Mesodermal cell (in vitro differentiated cells): ENCODE results near the gene CCND1.

ENCODE experiments used
- H3K27ac ChIP-seq: 2 replicates; pipeline ENCODE4 v1.7.0; 2013; ENCODE audit warnings: mild to moderate bottlenecking, low read depth, low read length, moderate library complexity; ENCODE audit not compliant: severe bottlenecking
- H3K36me3 ChIP-seq: 2 replicates; pipeline ENCODE4 v1.7.1; 2013; ENCODE audit warnings: mild to moderate bottlenecking, low read length, moderate library complexity; ENCODE audit not compliant: control insufficient read depth, insufficient read depth
- H3K4me1 ChIP-seq: one replicate; pipeline ENCODE4 v1.7.1; 2013; ENCODE audit warnings: mild to moderate bottlenecking, low read length; ENCODE audit not compliant: insufficient read depth, control insufficient read depth, poor library complexity, severe bottlenecking
- H3K4me3 ChIP-seq: 2 replicates; pipeline ENCODE4 v1.7.0; 2013; ENCODE audit warnings: low read length, control low read depth, mild to moderate bottlenecking; ENCODE audit not compliant: insufficient read depth, poor library complexity, severe bottlenecking; ENCODE audit errors: extremely low read depth
- H3K9me3 ChIP-seq: 2 replicates; pipeline ENCODE4 v1.7.1; 2013; ENCODE audit warnings: mild to moderate bottlenecking, low read length, moderate library complexity; ENCODE audit not compliant: control insufficient read depth
- WGBS, 2 experiments: methylation state at CpG; one replicate each; pipeline ENCODE4 v1.1.5; 2013; ENCODE audit warnings: missing lambda C conversion rate in 2 of 2; ENCODE audit not compliant: insufficient coverage in 2 of 2; 5-methylcytosine and 5-hydroxymethylcytosine counted together

CCND1 gene

GRCh38 chr11:69662021-69662698, 21.2 kb downstream of the CCND1 start:
- WGBS, 2 experiments = 87 to 92% methylated on average over 14 to 16 of the region's 16 CpGs
- Histone ChIP-seq H3K4me1 (peaks cover 20% of the 10 kb centered on the region), H3K27ac (no peak overlapping the region), H3K36me3 (peaks cover 46% of the 10 kb centered on the region), H3K4me3 (no peak overlapping the region), H3K9me3 (no peaks in the 10 kb centered on the region)

- H3K27ac ChIP-seq = no peak overlapping the region
- WGBS, 2 experiments = 88 to 91% methylated on average over 12 to 13 of the region's 13 CpGs
- no peaks in the 10 kb centered on the region for H3K9me3 ChIP-seq
- H3K4me1 ChIP-seq = peaks cover 14% of the 10 kb centered on the region
- no peak overlapping the region for H3K4me3 ChIP-seq
- peaks cover 52% of the 10 kb centered on the region for H3K36me3 ChIP-seq
Observed at GRCh38 chr11:69662806-69663205, 21.9 kb downstream of the CCND1 start.

- Histone ChIP-seq H3K36me3 (peaks cover 56% of the 10 kb centered on the region), H3K4me1 (peaks cover 11% of the 10 kb centered on the region), H3K4me3 (no peak overlapping the region), H3K27ac (no peak overlapping the region), H3K9me3 (no peaks in the 10 kb centered on the region)
- 89 to 97% methylated on average over 6 of the region's 6 CpGs for whole genome bisulfite sequencing, 2 experiments
Observed at GRCh38 chr11:69663326-69663725, 22.4 kb downstream of the CCND1 start.

GRCh38 chr11:69664103-69664775, 23.3 kb downstream of the CCND1 start:
- no peak overlapping the region for H3K27ac ChIP-seq
- WGBS, 2 experiments = 98 to 99% methylated on average over 16 to 17 of the region's 17 CpGs
- H3K36me3 ChIP-seq = peaks cover 61% of the 10 kb centered on the region
- no peaks in the 10 kb centered on the region for H3K9me3 ChIP-seq
- H3K4me3 ChIP-seq = no peak overlapping the region
- H3K4me1 ChIP-seq = peaks cover 2% of the 10 kb centered on the region

- H3K9me3 ChIP-seq = no peaks in the 10 kb centered on the region
- H3K36me3 ChIP-seq = peaks cover 67% of the 10 kb centered on the region
- no peak overlapping the region for H3K4me3 ChIP-seq
- no peak overlapping the region for H3K27ac ChIP-seq
- WGBS, 2 experiments = 99 to 100% methylated on average over 7 to 8 of the region's 8 CpGs
- peaks cover 2% of the 10 kb centered on the region for H3K4me1 ChIP-seq
Observed at GRCh38 chr11:69664901-69665300, 23.9 kb downstream of the CCND1 start.

GRCh38 chr11:69665669-69666068, 24.7 kb downstream of the CCND1 start:
- H3K27ac ChIP-seq = no peak overlapping the region
- H3K36me3 ChIP-seq = peaks cover 68% of the 10 kb centered on the region
- no peak overlapping the region for H3K4me3 ChIP-seq
- 95 to 98% methylated on average over 8 to 9 of the region's 11 CpGs for WGBS, 2 experiments
- H3K4me1 ChIP-seq = peaks cover 2% of the 10 kb centered on the region
- H3K9me3 ChIP-seq = no peaks in the 10 kb centered on the region

GRCh38 chr11:69666261-69666660, 25.3 kb downstream of the CCND1 start:
- 97% methylated on average over 6 to 11 of the region's 14 CpGs for WGBS, 2 experiments
- Histone ChIP-seq H3K4me1 (peaks cover 2% of the 10 kb centered on the region), H3K9me3 (no peaks in the 10 kb centered on the region), H3K36me3 (peaks cover 69% of the 10 kb centered on the region), H3K4me3 (no peak overlapping the region), H3K27ac (no peak overlapping the region)

GRCh38 chr11:69666752-69667536, 26.0 kb downstream of the CCND1 start:
- Histone ChIP-seq H3K9me3 (no peaks in the 10 kb centered on the region), H3K36me3 (peaks cover 76% of the 10 kb centered on the region), H3K27ac (no peak overlapping the region), H3K4me1 (no peaks in the 10 kb centered on the region), H3K4me3 (no peak overlapping the region)
- WGBS, 2 experiments = 94 to 96% methylated on average over 20 to 26 of the region's 33 CpGs

- 91 to 96% methylated on average over 25 of the region's 26 CpGs for WGBS, 2 experiments
- no peak overlapping the region for H3K4me3 ChIP-seq
- H3K4me1 ChIP-seq = no peaks in the 10 kb centered on the region
- H3K27ac ChIP-seq = no peak overlapping the region
- no peaks in the 10 kb centered on the region for H3K9me3 ChIP-seq
- H3K36me3 ChIP-seq = peaks cover 79% of the 10 kb centered on the region
Observed at GRCh38 chr11:69667619-69668604, 27.0 kb downstream of the CCND1 start.

GRCh38 chr11:69669486-69669885, 28.5 kb downstream of the CCND1 start:
- WGBS, 2 experiments = 95 to 98% methylated on average over 18 to 19 of the region's 19 CpGs
- Histone ChIP-seq H3K27ac (no peak overlapping the region), H3K9me3 (no peaks in the 10 kb centered on the region), H3K4me1 (peaks cover 6% of the 10 kb centered on the region), H3K36me3 (peaks cover 72% of the 10 kb centered on the region), H3K4me3 (no peak overlapping the region)
